ENCODE data around the gene KRTAP10-8.

KRTAP10-8 gene

DNA sequence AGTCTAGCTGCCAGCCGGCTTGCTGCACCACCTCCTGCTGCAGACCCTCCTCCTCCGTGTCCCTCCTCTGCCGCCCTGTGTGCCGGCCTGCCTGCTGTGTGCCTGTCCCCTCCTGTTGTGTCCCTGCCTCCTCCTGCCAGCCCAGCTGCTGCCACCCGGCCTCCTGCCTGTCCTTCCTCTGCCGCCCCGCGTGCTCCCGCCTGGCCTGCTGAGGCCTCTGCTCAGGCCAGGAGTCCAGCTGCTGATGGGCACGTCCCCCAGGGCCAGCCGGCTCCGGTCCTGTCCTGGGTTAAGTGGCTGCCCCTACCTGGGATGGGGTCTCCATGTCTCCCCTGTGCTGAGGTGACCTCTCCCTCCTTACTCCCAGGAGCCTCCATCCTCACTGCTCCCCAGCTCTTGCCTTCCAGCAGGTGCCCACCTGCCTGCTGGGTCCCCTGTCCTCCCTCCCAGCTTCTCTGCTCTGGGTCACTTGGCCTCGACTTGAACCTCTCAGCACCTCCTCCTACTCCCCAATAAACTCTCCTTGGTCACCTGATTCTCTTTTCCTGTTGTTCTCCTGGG, 870 bp downstream of the KRTAP10-8 start:
- H3K9me2 ChIP-seq (replicated peaks; ENCODE audit: control insufficient read depth, low read length), result no peaks in the 10 kb centered on the region
- H3K9me3 ChIP-seq (ENCODE audit: control insufficient read depth, insufficient read depth, low read length), result peaks cover 17% of the 10 kb centered on the region
- TF ChIP-seq CTCF (IDR thresholded peaks at IDR 0.05; ENCODE audit: low read depth, low read length, poor library complexity, severe bottlenecking) (no peak), EZH2phosphoT487 (IDR thresholded peaks at IDR 0.05; ENCODE audit: borderline replicate concordance, low read length) (no peak)
- H3K4me1 ChIP-seq (ENCODE audit: control insufficient read depth, low read length), result no peaks in the 10 kb centered on the region
- no peaks in the 10 kb centered on the region for H3K79me2 ChIP-seq (ENCODE audit: control insufficient read depth, low read length)
- no peak overlapping the region for H3K4me2 ChIP-seq (ENCODE audit: low read length)
- no peaks in the 10 kb centered on the region for H3K36me3 ChIP-seq (ENCODE audit: control insufficient read depth, low read length)
- no peaks in the 10 kb centered on the region for H3K27me3 ChIP-seq (ENCODE audit: control insufficient read depth, low read length)
- H3K27ac ChIP-seq (ENCODE audit: low read depth, low read length), result no peak overlapping the region
- no peaks in the 10 kb centered on the region for H4K20me1 ChIP-seq (ENCODE audit: control insufficient read depth, insufficient read depth, low read depth, low read length)
- no peak overlapping the region for H3K4me3 ChIP-seq (ENCODE audit: low read length)
- no peaks in the 10 kb centered on the region for H3F3A ChIP-seq (ENCODE audit: control insufficient read depth, insufficient read depth)

GRCh38 chr21:44613386-44614155, 1.7 kb downstream of the KRTAP10-8 start:
- Histone ChIP-seq H3F3A (ENCODE audit: control insufficient read depth, insufficient read depth) (no peaks in the 10 kb centered on the region), H3K36me3 (ENCODE audit: control insufficient read depth, low read length) (no peaks in the 10 kb centered on the region), H3K4me3 (ENCODE audit: low read length) (no peak overlapping the region), H3K27ac (ENCODE audit: low read depth, low read length) (no peak overlapping the region), H3K4me2 (ENCODE audit: low read length) (no peak overlapping the region), H3K9me2 (replicated peaks; ENCODE audit: control insufficient read depth, low read length) (no peaks in the 10 kb centered on the region), H3K27me3 (ENCODE audit: control insufficient read depth, low read length) (no peaks in the 10 kb centered on the region), H4K20me1 (ENCODE audit: control insufficient read depth, insufficient read depth, low read depth, low read length) (no peaks in the 10 kb centered on the region), H3K79me2 (ENCODE audit: control insufficient read depth, low read length) (no peaks in the 10 kb centered on the region), H3K4me1 (ENCODE audit: control insufficient read depth, low read length) (peaks cover 4% of the 10 kb centered on the region), H3K9me3 (ENCODE audit: control insufficient read depth, insufficient read depth, low read length) (peaks cover 17% of the 10 kb centered on the region)
- TF ChIP-seq EZH2phosphoT487 (IDR thresholded peaks at IDR 0.05; ENCODE audit: borderline replicate concordance, low read length) (no peak), CTCF (IDR thresholded peaks at IDR 0.05; ENCODE audit: low read depth, low read length, poor library complexity, severe bottlenecking) (no peak)

- no peaks in the 10 kb centered on the region for H3K36me3 ChIP-seq (ENCODE audit: control insufficient read depth, low read length)
- H3K27me3 ChIP-seq (ENCODE audit: control insufficient read depth, low read length), result no peaks in the 10 kb centered on the region
- no peaks in the 10 kb centered on the region for H3K79me2 ChIP-seq (ENCODE audit: control insufficient read depth, low read length)
- H3K9me3 ChIP-seq (ENCODE audit: control insufficient read depth, insufficient read depth, low read length), result peaks cover 15% of the 10 kb centered on the region
- TF ChIP-seq EZH2phosphoT487 (IDR thresholded peaks at IDR 0.05; ENCODE audit: borderline replicate concordance, low read length) (no peak), CTCF (IDR thresholded peaks at IDR 0.05; ENCODE audit: low read depth, low read length, poor library complexity, severe bottlenecking) (no peak)
- no peak overlapping the region for H3K27ac ChIP-seq (ENCODE audit: low read depth, low read length)
- no peak overlapping the region for H3K4me2 ChIP-seq (ENCODE audit: low read length)
- no peak overlapping the region for H3K4me3 ChIP-seq (ENCODE audit: low read length)
- peaks cover 10% of the 10 kb centered on the region for H3K4me1 ChIP-seq (ENCODE audit: control insufficient read depth, low read length)
- H3F3A ChIP-seq (ENCODE audit: control insufficient read depth, insufficient read depth), result no peaks in the 10 kb centered on the region
- no peaks in the 10 kb centered on the region for H4K20me1 ChIP-seq (ENCODE audit: control insufficient read depth, insufficient read depth, low read depth, low read length)
- no peaks in the 10 kb centered on the region for H3K9me2 ChIP-seq (replicated peaks; ENCODE audit: control insufficient read depth, low read length)
These were observed 2.3 kb downstream of the KRTAP10-8 start for GRCh38 chr21:44614161-44614631.
